ENCODE results near the gene TOGARAM2. TPM values are rescaled to one million over a fixed set of nuclear protein-coding genes. Genes with fewer than 3 reads are reported as not detected.

TOGARAM2 gene
- total and polyA plus RNA-seq, 10 of the 15 experiments (the other 5 are each of a cell fraction or from before 2014, with no cell fraction given), result 0.01 to 0.06 (median 0.03) TPM; not detected in 7

DNA sequence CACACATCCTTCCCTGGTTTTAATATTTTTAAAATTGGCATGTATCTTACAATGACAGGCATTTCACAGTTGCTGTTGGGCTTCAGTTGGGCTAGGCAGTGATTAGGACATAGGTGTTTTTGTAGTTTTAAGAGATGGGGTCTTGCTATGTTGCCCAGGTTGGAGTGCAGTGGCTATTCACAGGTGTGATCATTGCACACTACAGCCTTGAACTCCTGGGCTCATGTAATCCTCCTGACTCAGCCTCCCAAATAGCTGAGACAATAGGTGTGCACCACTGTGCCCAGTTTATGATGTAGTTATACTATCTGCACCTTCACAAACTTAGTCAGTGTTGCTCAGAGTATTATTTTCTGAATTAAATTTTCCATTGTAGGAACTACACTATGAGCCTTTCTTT is 49.9 kb downstream of the TOGARAM2 start:
- no TSS peak for BruUV-seq (replicated peaks)
- H4K20me1 ChIP-seq (ENCODE audit: control insufficient read depth, insufficient read depth), result no peaks in the 10 kb centered on the region
- no peaks in the 10 kb centered on the region for H3K79me2 ChIP-seq (ENCODE audit: control insufficient read depth, insufficient read depth, low read length)
- in situ Hi-C loops (cut with MboI) (no loop called here), intact Hi-C loops (cut with micrococcal nuclease; ENCODE audit: unreplicated experiment) (no loop called here)
- H3K27me3 ChIP-seq (replicated peaks in 1 of 2; ENCODE audit: control insufficient read depth in 2 of 2, insufficient read depth in 2 of 2, low read length in 1 of 2), result 0 out of 4 replicates have a peak, but pooled peaks cover 0 to 3% of the 10 kb centered on the region in 2 experiments
- TF ChIP-seq NR2C1 (IDR thresholded peaks at IDR 0.05) (no peak), EZH2 (IDR thresholded peaks at IDR 0.05; ENCODE audit: borderline replicate concordance, control insufficient read depth, low read depth, low read length) (no peak)
- DNase-seq (ENCODE audit: low read depth, low spot score) (no peak), FAIRE-seq (no peak), ATAC-seq (no peak)
- no peaks in the 10 kb centered on the region for H3K36me3 ChIP-seq (ENCODE audit: control insufficient read depth in 2 of 2, insufficient read depth in 2 of 2, low read length in 1 of 2)
- H3K9me3 ChIP-seq (replicated peaks; ENCODE audit: control insufficient read depth, insufficient read depth, low read length), result no peaks in the 10 kb centered on the region
- H3K27ac ChIP-seq (ENCODE audit: control insufficient read depth, insufficient read depth), result no peak overlapping the region
- H3K4me3 ChIP-seq, result no peak overlapping the region
- no peak overlapping the region for H3K9ac ChIP-seq (ENCODE audit: control insufficient read depth, insufficient read depth, low read length)
- no peaks in the 10 kb centered on the region for H3K4me1 ChIP-seq (ENCODE audit: control insufficient read depth, insufficient read depth, low read length)
- SMC1A ChIA-PET (ENCODE audit: uncharacterized antibody, unreplicated experiment), result no interaction called here
- CTCF ChIA-PET, result no interaction called here
- RAD21 ChIA-PET (ENCODE audit: unreplicated experiment), result no interaction called here
- no peak overlapping the region for H2AFZ ChIP-seq (ENCODE audit: control insufficient read depth, low read depth, low read length)
- POLR2A ChIA-PET, result no interaction called here
- no peak overlapping the region for H3K4me2 ChIP-seq (ENCODE audit: control insufficient read depth, insufficient read depth)

DNA sequence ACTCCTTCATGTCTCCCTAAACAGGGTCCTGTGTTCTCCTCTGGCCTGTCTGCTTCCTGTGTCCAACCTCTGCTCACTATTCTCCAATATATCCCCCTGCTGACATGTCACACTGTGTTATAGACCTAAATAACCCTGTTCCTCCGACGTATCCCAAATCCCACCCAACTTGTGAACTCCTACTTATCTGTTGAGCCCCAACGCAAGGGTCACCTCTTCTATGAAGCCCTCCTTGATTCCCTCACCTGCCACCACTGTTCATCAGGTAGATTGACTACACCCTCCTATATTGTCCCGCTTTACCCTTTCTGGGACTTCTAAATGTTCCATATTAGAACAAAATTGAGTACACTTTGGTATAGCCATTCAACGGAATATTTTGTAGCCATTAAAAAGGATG is 51.1 kb downstream of the TOGARAM2 start:
- in situ Hi-C loops (cut with MboI), result no loop called here
- BruUV-seq (replicated peaks), result no TSS peak
- ChIA-PET SMC1A (ENCODE audit: uncharacterized antibody, unreplicated experiment) (no interaction called here), RAD21 (ENCODE audit: unreplicated experiment) (no interaction called here), CTCF (no interaction called here), POLR2A (no interaction called here)
- no peaks in the 10 kb centered on the region for H3K36me3 ChIP-seq (ENCODE audit: control insufficient read depth in 2 of 2, insufficient read depth in 2 of 2, low read length in 1 of 2)
- H3K4me1 ChIP-seq (ENCODE audit: control insufficient read depth, insufficient read depth, low read length), result no peaks in the 10 kb centered on the region
- no peaks in the 10 kb centered on the region for H4K20me1 ChIP-seq (ENCODE audit: control insufficient read depth, insufficient read depth)
- no peaks in the 10 kb centered on the region for H3K27me3 ChIP-seq (replicated peaks in 1 of 2; ENCODE audit: control insufficient read depth in 2 of 2, insufficient read depth in 2 of 2, low read length in 1 of 2)
- no peaks in the 10 kb centered on the region for H3K9me3 ChIP-seq (replicated peaks; ENCODE audit: control insufficient read depth, insufficient read depth, low read length)
- no peak for ATAC-seq
- FAIRE-seq, result no peak
- H3K9ac ChIP-seq (ENCODE audit: control insufficient read depth, insufficient read depth, low read length), result no peak overlapping the region
- H3K27ac ChIP-seq (ENCODE audit: control insufficient read depth, insufficient read depth), result no peak overlapping the region
- H2AFZ ChIP-seq (ENCODE audit: control insufficient read depth, low read depth, low read length), result no peak overlapping the region
- intact Hi-C loops (cut with micrococcal nuclease; ENCODE audit: unreplicated experiment), result no loop called here
- H3K4me2 ChIP-seq (ENCODE audit: control insufficient read depth, insufficient read depth), result no peak overlapping the region
- H3K79me2 ChIP-seq (ENCODE audit: control insufficient read depth, insufficient read depth, low read length), result no peaks in the 10 kb centered on the region
- no peak overlapping the region for H3K4me3 ChIP-seq
- DNase-seq (ENCODE audit: low read depth, low spot score), result no peak
- WGBS (ENCODE audit: insufficient coverage, insufficient replicate concordance, low lambda C conversion rate, missing lambda C conversion rate), result 66% methylated on average over 5 of the region's 5 CpGs
- TF ChIP-seq MEF2A (IDR thresholded peaks at IDR 0.05; ENCODE audit: insufficient read depth, low read depth, low read length) (no peak), CHD1 (IDR thresholded peaks at IDR 0.05; ENCODE audit: low read depth, low read length) (no peak), SPI1 (IDR thresholded peaks at IDR 0.05; ENCODE audit: borderline replicate concordance, insufficient read depth, low read depth, low read length) (no peak), SREBF1 (IDR thresholded peaks at IDR 0.05; ENCODE audit: low read length) (no peak), BCL11A (IDR thresholded peaks at IDR 0.05; ENCODE audit: low read depth, low read length) (no peak)
- TF ChIP-seq, protein P1, sequence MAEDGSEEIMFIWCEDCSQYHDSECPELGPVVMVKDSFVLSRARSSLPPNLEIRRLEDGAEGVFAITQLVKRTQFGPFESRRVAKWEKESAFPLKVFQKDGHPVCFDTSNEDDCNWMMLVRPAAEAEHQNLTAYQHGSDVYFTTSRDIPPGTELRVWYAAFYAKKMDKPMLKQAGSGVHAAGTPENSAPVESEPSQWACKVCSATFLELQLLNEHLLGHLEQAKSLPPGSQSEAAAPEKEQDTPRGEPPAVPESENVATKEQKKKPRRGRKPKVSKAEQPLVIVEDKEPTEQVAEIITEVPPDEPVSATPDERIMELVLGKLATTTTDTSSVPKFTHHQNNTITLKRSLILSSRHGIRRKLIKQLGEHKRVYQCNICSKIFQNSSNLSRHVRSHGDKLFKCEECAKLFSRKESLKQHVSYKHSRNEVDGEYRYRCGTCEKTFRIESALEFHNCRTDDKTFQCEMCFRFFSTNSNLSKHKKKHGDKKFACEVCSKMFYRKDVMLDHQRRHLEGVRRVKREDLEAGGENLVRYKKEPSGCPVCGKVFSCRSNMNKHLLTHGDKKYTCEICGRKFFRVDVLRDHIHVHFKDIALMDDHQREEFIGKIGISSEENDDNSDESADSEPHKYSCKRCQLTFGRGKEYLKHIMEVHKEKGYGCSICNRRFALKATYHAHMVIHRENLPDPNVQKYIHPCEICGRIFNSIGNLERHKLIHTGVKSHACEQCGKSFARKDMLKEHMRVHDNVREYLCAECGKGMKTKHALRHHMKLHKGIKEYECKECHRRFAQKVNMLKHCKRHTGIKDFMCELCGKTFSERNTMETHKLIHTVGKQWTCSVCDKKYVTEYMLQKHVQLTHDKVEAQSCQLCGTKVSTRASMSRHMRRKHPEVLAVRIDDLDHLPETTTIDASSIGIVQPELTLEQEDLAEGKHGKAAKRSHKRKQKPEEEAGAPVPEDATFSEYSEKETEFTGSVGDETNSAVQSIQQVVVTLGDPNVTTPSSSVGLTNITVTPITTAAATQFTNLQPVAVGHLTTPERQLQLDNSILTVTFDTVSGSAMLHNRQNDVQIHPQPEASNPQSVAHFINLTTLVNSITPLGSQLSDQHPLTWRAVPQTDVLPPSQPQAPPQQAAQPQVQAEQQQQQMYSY (CRISPR knock-in tag; IDR thresholded peaks at IDR 0.05), result no peak
- TF ChIP-seq, protein P2, sequence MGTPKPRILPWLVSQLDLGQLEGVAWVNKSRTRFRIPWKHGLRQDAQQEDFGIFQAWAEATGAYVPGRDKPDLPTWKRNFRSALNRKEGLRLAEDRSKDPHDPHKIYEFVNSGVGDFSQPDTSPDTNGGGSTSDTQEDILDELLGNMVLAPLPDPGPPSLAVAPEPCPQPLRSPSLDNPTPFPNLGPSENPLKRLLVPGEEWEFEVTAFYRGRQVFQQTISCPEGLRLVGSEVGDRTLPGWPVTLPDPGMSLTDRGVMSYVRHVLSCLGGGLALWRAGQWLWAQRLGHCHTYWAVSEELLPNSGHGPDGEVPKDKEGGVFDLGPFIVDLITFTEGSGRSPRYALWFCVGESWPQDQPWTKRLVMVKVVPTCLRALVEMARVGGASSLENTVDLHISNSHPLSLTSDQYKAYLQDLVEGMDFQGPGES (IDR thresholded peaks at IDR 0.05), result no peak
- TF ChIP-seq, protein P3, sequence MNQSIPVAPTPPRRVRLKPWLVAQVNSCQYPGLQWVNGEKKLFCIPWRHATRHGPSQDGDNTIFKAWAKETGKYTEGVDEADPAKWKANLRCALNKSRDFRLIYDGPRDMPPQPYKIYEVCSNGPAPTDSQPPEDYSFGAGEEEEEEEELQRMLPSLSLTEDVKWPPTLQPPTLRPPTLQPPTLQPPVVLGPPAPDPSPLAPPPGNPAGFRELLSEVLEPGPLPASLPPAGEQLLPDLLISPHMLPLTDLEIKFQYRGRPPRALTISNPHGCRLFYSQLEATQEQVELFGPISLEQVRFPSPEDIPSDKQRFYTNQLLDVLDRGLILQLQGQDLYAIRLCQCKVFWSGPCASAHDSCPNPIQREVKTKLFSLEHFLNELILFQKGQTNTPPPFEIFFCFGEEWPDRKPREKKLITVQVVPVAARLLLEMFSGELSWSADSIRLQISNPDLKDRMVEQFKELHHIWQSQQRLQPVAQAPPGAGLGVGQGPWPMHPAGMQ (IDR thresholded peaks at IDR 0.05; ENCODE audit: borderline replicate concordance), result no peak
